GM12875 (cell line): Measurements from ENCODE around the gene NRDC.

Source experiments
- H3K4me3 ChIP-seq: one replicate; pipeline ENCODE4 v1.5.1; 2011; ENCODE audit warnings: low read depth, low read length, control low read depth
- CTCF ChIP-seq: IDR thresholded peaks from 2 replicates; pipeline ENCODE4 v1.5.1; 2011; ENCODE audit warnings: low read depth, mild to moderate bottlenecking, control low read depth, inconsistent platforms, low read length, moderate library complexity, borderline replicate concordance; ENCODE audit not compliant: insufficient read depth

The NRDC gene

GRCh38 chr1:51752073-51752948 lies 126.2 kb downstream of the NRDC start:
- H3K4me3 ChIP-seq: no peak overlapping the region
- no peak for TF ChIP-seq CTCF

DNA sequence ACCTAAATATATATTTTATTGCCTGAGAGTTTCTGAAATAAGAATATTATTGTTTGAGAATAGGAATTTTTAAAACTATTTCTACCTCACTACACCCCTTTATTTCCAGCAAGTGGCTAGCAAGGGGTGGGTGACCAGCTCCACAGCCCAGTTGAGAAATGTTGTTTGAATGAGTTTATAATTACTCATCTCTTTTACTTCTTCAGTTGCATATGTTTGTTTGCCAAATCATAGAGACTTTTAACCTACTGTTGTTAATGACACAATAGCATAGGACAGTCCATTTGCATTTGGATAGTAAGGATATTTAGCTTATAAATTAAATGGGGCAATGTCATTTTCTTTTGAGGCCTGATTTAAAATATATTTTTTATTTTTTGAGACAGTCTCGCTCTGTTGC lies 127.8 kb downstream of the NRDC start:
- no peak overlapping the region for H3K4me3 ChIP-seq
- TF ChIP-seq CTCF: no peak

DNA sequence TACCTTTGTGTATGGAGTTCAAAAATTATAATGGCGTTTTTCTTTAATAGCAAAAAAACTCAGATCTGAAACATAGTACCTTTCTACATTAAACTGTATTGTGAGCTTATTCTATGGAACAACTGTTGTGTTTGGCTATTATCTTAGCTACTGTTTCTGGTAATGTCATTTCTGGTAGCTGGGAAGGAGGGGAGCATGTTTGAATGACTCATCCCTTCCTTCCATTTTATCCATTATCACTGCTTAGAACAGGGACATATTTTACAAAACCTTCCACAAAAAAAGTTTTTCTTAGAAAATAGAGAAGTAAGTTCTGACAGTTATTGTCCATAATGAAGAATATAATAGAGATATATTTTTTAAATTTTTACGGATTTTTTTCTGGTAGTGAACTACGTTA lies 128.3 kb downstream of the NRDC start:
- no peak overlapping the region for H3K4me3 ChIP-seq
- TF ChIP-seq CTCF: no peak

- TF ChIP-seq CTCF: no peak
- H3K4me3 ChIP-seq: no peak overlapping the region
These were observed 129.4 kb downstream of the NRDC start for GRCh38 chr1:51749151-51749550.

GRCh38 chr1:51745304-51745570 lies 133.3 kb downstream of the NRDC start:
- no peak for TF ChIP-seq CTCF
- H3K4me3 ChIP-seq: no peak overlapping the region

DNA sequence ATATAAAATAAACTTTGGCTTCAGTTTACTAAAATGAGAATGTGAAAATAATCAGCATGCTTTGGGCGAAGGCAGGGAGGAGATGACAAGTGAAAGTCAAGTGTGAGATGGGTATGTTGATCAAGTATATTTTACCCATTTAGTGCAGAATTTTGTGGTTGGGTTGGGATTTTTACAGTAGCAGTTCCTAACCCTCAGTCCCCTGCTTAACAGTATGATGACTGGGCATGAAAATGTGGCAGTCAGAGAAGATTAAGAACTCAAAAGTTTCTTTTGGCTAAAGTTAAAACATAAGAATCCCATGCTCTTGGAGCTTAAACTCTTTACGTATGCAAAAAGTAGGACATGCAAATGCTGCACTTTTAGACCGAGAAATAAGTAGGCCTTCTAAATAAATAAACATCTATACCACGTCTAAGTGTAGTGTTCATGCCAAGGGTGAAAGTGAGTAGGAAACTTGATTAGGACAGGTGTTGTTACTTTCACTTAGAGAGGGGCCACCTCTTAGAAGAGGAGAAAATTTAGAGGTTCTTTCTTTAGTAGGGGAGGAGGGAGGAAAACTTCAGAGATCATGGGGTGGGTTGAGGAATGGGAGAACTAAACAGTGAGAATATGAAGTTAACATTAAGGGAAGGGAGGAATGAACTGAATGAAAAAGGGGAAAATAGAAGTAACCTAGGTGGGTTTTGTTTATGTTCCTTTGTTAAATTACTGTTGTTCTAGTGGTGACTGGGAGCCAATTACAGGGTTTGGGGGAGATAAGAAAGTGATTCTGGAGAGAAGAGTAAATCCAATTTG lies 133.8 kb downstream of the NRDC start:
- TF ChIP-seq CTCF: no peak
- no peak overlapping the region for H3K4me3 ChIP-seq
